ENCODE data around the gene OBI1.

DNA sequence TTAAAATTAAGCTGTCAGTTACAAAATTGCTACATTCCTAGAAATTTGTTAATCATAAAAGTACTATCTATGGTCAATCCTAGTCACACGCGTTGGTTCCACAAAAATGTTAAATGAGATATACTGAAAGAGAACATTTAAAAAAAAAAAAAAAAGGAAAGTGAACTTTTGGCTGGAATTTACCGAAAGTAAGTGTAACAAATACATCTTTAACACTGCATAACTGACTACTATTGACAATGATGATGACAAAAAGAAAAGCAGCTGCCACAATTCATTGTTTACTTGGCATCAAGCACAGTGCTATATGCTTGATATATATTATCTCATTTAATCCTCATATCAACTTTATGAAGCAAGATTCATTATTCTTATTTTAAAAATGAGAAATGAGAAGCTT is 35.8 kb downstream of the OBI1 start:
- TF ChIP-seq, protein P1, sequence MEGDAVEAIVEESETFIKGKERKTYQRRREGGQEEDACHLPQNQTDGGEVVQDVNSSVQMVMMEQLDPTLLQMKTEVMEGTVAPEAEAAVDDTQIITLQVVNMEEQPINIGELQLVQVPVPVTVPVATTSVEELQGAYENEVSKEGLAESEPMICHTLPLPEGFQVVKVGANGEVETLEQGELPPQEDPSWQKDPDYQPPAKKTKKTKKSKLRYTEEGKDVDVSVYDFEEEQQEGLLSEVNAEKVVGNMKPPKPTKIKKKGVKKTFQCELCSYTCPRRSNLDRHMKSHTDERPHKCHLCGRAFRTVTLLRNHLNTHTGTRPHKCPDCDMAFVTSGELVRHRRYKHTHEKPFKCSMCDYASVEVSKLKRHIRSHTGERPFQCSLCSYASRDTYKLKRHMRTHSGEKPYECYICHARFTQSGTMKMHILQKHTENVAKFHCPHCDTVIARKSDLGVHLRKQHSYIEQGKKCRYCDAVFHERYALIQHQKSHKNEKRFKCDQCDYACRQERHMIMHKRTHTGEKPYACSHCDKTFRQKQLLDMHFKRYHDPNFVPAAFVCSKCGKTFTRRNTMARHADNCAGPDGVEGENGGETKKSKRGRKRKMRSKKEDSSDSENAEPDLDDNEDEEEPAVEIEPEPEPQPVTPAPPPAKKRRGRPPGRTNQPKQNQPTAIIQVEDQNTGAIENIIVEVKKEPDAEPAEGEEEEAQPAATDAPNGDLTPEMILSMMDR (IDR thresholded peaks at IDR 0.05): no peak
- no peak for TF ChIP-seq POLR2A (IDR thresholded peaks at IDR 0.05)
- no peak for TF ChIP-seq POLR2AphosphoS5 (IDR thresholded peaks at IDR 0.05; ENCODE audit: insufficient read depth in 1 of 2, low read depth in 1 of 2)
